Measurements from ENCODE around the gene CAMTA1.
"Not testable (repeated sequence)": the region's sequence is repeated elsewhere in the genome, so short reads cannot be mapped to it uniquely, and the experiment has no call there.

Gene CAMTA1

GRCh38 chr1:6909857-6910256 is 124.6 kb downstream of the CAMTA1 start:
- no peak for DNase-seq

- no peak for DNase-seq
These were observed 126.0 kb downstream of the CAMTA1 start for GRCh38 chr1:6911021-6911941.

- DNase-seq: no peak
These were observed 126.7 kb downstream of the CAMTA1 start for GRCh38 chr1:6911974-6912373.

- no peak for DNase-seq
These were observed 127.3 kb downstream of the CAMTA1 start for GRCh38 chr1:6912518-6912917.

DNA sequence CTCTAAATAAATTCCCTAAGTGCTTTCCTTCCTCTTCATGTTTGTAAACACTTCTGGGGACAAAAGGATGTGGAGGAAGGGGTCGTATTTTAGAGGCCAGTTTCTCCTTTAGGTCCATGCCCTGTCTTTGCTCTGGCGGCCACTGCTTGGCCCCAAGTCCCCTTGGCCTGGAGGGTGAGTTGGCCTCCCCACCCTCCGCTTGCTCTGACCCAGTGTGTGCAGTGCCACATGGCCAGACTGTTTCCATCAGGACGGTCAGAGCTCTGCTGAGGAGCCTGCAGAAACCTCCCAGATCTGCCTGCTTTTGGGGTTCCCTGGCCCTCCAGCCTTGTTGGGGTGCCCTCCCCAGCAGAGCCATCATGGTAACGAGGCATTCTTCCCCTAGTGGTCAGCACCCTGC is 127.8 kb downstream of the CAMTA1 start:
- no peak for DNase-seq

DNA sequence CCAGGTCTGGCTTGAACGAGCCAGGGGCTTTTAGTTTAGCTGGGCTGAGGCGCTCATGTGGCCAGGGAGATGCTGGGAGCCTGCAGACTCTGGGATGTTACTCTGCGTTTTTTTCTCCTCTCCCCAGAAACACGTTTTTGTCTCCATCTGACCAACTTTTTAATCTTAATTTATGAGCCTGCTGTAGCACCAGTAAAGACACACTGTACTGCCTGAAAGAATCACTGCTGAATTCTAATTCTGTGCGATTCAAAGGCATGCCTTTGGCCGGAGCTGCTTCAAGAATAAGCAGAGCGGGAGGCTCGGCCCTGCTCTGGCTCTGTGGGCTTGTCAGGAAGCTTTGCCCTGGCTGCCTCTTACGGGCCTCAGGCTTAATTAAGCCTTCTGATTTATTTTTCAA is 129.5 kb downstream of the CAMTA1 start:
- no peak for DNase-seq

- DNase-seq: no peak
These were observed 130.8 kb downstream of the CAMTA1 start for GRCh38 chr1:6915999-6916565.

GRCh38 chr1:6917067-6917466 is 131.8 kb downstream of the CAMTA1 start:
- DNase-seq: no peak

DNA sequence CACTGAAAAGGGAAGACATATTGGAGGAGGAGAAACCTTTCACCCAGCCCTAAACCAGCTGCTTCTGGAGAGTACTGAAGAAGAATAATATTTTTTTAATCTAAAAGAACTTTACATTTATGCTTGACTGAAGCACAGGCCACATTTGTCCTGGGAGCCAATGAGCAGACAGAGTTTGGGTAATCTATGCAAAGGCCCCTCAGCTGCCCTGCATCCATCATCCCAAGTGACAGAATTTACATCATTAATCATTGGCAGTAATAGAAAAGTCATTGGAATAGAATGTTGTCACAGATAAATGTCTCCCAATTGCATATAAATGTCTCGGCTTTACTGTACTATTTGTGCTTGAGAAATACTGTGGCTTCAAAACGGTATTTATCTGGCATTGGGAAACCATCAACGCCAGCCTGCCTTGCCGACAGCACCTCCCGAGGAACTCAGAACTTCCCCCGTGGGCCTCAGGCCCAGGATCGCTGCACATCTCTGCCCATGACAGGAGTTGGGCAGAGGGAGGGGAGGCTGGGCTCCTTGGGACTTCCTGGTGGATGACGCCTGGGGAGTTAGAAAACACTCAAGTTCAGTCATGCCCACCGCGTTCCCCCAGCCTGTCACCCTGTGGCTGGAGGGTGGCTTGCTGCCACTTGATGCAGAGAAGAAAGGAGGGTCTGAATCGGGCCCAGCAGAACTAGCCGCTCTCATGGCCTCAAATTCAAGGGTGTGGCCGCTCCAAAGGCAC is 133.1 kb downstream of the CAMTA1 start:
- DNase-seq: no peak

DNA sequence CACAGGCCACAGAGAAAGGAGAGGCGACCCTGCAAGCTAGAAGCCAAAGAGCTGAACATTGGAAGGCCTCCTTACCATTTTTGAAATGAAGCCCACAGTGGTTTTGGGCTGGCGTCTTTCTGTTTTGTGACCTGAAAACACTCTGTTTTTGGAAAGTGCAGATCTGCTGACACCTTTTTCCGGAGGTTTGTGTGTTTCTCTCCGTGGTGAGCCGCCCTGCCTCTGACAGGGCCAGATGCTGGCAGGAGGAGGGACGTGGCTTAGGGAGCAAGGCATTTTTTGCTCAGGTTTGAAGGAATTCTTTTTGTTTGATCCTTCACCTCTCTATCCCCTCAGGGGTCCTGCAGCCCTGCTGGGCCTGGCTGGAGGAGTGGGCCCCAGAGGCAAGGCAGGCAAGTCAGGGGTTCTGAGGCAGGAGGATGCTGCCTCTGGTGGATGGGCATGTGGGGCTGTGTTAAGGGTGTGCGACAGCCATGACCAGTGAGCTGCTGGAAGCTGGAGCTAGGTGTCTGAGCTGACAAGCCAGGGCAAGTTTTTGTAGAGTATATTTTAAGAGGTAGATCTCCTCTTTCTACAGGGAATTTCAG is 133.8 kb downstream of the CAMTA1 start:
- DNase-seq: no peak

GRCh38 chr1:6921506-6921905 is 136.3 kb downstream of the CAMTA1 start:
- not testable (repeated sequence) for DNase-seq

DNA sequence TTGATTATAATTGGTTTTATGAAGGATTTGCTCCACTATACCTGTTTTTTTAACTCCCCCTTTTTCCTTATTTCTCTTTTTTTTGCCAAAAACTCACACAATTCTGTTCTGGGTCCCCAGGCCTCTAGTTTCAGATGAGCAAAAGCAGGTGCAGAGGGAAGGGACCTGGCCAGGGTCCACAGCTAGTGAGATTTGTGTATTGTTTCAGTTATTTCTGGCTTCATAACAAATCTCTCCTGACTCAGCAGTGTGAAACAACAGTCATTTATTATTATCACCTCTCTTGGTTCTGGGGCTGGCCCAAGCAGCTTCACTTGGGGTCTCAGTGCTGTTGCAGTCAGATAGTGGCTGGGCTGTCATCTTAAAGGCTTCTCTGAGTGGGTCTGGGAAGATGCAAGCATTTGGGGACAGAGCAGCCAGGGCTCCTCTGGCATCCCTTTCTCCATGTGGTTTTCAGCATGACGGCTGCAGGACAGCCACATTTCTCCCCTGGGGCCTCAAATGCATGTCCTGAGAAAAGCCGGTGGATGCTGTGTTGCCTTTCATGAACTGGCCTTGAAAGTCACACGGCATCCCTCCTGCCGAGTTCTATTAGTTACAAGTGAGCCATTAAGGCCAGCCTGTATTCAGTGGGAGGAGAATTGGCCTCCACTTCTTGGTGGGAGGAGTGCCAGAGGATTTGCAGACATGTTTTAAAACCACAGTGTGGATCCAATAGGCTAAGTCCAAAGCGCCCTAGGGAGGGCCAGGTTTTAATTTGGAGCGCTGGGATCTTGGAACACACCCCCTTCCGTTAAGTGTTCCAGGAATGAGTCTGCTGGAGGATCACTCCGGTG is 137.1 kb downstream of the CAMTA1 start:
- peak; percentile 24 for DNase-seq

- no peak for DNase-seq
These were observed 137.8 kb downstream of the CAMTA1 start for GRCh38 chr1:6923012-6923411.

DNA sequence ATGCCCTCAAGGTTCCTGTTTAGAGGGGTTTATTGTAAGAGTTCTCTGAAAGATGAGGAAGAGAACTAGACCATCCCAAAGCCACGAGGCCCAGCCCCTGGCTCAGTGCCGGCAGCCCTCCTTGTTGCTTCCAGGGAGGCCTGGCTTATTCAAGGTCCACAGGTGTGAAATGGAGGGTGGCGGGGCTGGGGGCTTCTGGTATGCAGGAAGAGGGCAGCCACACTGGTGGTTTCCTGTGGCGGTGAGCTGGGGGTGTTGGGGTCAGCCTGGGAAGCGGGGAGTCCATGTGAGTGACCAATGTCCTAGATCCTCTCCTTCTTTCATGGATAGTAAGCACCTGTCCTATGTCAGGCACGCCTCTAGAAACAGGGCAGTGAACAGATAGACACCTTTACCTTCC is 138.2 kb downstream of the CAMTA1 start:
- no peak for DNase-seq

DNA sequence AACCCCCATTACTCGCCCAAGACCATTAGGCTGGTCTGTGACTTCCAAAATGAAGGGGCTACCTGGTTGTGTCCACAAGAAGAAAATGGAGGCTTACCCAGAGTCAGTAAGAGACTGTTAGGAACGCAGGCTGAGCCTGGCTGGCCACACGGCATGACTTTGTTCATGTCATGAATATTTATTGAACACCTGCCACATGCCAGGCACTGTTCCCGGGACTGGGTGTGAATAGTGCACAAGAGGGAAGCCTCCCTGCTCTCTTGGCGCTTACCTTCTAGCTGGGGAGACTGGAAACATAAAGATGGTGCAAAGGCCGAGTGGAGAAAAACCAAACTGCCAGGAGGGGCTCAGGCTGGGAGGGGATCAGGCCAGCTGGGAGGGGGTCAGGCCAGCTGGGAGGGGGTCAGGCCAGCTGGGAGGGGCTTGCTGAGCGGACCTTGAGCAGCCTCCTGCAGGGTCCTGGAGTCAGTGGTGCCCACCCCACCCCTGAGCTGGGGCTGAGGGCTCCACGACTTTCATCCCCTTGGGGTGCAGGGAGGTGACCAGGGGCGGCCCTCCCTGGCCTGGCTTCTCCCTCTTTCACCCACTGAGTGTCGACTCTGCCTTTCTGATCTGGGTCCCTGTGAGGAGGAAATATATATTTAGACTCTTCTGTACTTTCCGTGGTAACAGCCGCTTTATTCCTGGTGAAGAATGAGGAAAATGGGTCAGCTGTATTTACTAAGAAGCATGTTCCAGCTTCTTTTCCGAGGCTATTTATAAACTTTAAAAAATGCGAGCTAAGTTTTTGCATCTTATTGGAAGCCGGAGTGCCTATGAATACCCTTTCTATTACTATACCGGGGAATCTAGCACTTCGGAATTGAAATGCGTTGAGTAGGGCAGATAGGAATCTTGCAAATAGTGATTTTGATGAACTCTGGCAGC is 139.0 kb downstream of the CAMTA1 start:
- no peak for DNase-seq

- no peak for DNase-seq
These were observed 139.6 kb downstream of the CAMTA1 start for GRCh38 chr1:6924891-6925290.

DNA sequence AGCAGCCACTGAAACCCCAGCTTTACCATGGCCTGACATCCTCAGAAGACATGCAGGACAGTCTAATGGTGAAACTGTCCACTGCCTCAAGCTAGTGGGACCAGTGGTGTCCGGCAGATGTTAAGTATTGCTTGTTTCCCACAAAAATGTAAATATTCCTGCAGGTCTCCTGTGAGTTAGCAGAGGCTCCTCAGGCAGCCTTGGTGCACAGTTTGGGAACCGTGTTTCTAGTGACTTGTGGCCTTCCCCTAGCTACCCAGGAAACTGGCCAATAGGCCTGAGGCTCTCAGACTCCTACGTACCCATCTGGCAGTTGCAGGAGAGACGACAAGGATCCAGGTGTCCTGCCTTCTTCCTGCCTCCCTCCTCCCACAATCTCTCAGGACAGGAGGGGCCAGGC is 142.4 kb downstream of the CAMTA1 start:
- DNase-seq: no peak

DNA sequence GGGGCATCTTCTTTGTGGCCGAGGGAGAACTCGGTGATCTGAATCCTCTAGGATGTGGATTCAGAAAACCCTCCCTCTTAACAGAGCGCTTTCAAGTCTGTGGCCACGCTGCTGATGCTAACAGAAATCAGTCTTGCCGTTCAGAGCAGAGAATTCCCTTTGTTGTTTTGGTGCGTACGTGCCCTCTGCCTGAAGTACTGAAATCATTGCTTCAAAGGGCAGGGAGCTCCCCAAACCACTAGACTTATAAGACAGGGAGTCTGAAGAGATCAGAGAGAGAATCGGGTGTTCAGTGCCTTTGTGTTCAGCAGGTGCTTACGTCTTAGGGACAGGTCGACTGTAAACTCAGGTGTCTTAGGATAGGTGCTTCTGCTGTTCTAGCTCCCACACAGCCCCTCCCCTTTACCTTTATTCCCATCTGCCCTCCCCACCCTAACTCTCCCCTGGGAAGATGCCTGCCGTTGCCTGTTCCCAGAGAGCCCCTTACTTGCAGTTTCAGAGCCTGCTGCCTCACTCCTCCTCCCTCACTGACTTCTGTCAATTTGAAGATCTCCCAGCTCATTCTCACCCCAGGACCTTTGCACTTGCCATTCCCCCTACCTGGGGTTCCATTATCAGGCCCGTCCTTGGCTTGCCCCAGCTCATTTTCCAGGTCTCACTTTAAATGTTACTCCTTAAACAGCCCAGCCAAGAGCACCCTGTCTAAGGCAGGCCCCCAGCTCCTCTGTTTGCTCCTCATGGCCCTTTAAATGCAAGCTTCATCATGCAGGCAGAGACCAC is 143.0 kb downstream of the CAMTA1 start:
- no peak for DNase-seq

GRCh38 chr1:6930732-6931300 is 145.6 kb downstream of the CAMTA1 start:
- no peak for DNase-seq

DNA sequence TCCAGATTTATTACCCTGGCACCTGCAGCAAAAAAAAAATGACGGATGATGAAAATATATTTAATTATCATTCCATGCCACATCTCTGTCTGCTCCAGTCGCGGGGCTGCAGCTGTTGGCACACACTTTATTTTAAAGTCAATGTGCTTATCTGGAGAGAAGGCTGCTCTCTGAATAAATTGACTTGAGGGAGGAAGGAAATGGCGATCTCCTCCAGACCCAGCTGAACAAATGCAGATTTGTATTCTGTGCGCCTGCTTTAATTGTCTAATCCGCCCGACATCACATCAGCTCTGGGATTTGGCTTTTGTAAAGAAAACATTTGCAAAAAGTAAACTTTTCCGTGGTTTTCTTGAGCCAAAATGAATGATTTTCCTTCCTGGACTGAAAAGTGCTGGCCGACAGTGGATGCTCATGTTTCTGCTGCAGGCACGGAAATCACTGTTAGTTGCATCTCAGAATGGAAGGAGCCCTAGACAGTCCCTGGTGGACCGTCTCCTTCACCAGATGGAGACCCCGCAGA is 150.2 kb downstream of the CAMTA1 start:
- DNase-seq: no peak
